ENCODE measurements around the gene OR10J5.
"Not testable (repeated sequence)": the region's sequence is repeated elsewhere in the genome, so short reads cannot be mapped to it uniquely, and the experiment has no call there.

Gene OR10J5

DNA sequence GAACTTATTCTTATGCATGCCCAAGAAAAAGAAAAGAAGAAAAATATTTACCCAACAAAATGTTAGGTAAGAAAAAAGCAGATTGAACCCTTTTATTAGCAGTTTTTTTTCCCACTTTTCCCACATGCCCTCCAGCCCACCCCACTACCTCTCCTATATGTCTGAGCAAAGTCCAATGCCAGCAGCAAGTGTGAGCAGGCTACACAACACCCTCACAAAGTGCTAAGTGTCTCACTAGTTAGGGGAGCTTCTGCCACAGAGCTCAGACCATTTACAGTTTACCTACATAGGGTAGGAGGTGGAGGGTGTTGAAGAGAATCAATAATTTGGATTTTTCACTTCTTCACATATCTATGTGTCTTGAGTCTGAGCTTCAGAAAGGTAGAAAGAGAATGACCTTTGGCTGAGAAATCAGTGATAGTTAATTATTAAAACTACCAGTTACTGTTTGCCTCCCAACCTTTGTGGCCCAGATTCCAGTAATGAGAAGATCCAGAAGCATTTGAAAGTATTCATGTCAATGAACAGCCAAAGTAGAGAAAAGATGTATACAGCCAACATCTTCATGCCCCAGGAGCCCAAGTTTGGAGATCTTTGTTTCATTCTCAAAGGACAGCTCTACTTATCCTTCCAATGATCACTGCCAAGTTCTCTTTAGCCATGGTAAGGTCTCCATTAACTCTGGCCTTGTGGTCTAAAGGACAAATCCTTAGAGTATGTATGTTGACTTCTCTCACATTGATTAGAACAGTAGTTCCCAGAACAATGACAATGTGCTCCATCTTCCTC is 26.2 kb downstream of the OR10J5 start:
- TF ChIP-seq, protein P1, sequence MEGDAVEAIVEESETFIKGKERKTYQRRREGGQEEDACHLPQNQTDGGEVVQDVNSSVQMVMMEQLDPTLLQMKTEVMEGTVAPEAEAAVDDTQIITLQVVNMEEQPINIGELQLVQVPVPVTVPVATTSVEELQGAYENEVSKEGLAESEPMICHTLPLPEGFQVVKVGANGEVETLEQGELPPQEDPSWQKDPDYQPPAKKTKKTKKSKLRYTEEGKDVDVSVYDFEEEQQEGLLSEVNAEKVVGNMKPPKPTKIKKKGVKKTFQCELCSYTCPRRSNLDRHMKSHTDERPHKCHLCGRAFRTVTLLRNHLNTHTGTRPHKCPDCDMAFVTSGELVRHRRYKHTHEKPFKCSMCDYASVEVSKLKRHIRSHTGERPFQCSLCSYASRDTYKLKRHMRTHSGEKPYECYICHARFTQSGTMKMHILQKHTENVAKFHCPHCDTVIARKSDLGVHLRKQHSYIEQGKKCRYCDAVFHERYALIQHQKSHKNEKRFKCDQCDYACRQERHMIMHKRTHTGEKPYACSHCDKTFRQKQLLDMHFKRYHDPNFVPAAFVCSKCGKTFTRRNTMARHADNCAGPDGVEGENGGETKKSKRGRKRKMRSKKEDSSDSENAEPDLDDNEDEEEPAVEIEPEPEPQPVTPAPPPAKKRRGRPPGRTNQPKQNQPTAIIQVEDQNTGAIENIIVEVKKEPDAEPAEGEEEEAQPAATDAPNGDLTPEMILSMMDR (IDR thresholded peaks at IDR 0.05), result no peak
- Histone ChIP-seq H3K27me3 (ENCODE audit: control insufficient read depth, insufficient read depth, low read length) (no peaks in the 10 kb centered on the region), H3K9me3 (ENCODE audit: control insufficient read depth, low read length) (no peaks in the 10 kb centered on the region), H3K4me3 (ENCODE audit: low read depth, low read length) (no peak overlapping the region), H3K27ac (no peak overlapping the region), H3K9ac (no peak overlapping the region), H3K4me1 (no peaks in the 10 kb centered on the region), H3K36me3 (ENCODE audit: control insufficient read depth, insufficient read depth, low read length) (peaks cover 2% of the 10 kb centered on the region), H3K79me2 (no peaks in the 10 kb centered on the region), H3K4me2 (ENCODE audit: low read length) (no peak overlapping the region), H2AFZ (no peak overlapping the region)

DNA sequence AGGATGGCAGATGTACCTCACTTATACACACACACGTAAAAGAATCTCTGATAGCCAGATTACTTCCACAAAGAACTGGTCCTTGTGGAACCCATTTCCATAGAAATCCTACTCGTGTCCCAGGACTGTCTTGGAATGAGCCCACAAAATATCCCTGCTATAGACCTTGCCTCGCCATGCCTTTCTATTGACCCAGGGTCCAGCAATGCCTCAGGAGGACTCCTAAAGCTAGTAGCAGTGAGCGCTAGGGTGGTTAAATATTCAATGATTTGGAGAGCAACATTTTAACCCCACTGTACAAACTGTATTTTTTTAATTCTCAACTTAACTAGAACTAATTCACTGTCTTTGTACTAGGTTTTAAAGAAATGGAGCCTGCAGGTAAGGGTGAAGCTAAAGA is 26.9 kb downstream of the OR10J5 start:
- no peaks in the 10 kb centered on the region for H3K27me3 ChIP-seq (ENCODE audit: control insufficient read depth, insufficient read depth, low read length)
- no peak overlapping the region for H3K27ac ChIP-seq
- H3K9ac ChIP-seq, result no peak overlapping the region
- no peak overlapping the region for H3K4me3 ChIP-seq (ENCODE audit: low read depth, low read length)
- H3K79me2 ChIP-seq, result no peaks in the 10 kb centered on the region
- H3K9me3 ChIP-seq (ENCODE audit: control insufficient read depth, low read length), result no peaks in the 10 kb centered on the region
- no peak overlapping the region for H3K4me2 ChIP-seq (ENCODE audit: low read length)
- TF ChIP-seq, protein P1 (IDR thresholded peaks at IDR 0.05), result no peak
- no peaks in the 10 kb centered on the region for H3K4me1 ChIP-seq
- no peak overlapping the region for H2AFZ ChIP-seq
- H3K36me3 ChIP-seq (ENCODE audit: control insufficient read depth, insufficient read depth, low read length), result peaks cover 2% of the 10 kb centered on the region

DNA sequence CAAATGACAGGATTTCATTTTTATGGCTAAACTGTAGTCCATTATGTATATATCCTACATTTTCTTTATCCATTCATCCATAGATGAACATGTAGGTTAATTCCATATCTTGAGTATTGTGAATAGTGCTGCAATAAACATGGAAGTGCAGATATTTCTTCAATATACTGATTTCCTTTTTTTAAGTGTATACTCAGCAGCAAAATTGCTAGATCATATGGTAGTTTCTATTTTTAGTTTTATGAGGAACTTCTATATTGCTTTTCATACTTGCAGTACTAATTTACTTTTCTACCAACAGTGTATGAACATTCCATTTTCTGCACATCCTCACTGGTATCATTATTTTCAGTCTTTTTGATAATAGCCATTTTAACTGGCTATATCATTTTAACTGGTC is 30.1 kb downstream of the OR10J5 start:
- Histone ChIP-seq H3K9me3 (ENCODE audit: control insufficient read depth, low read length) (no peaks in the 10 kb centered on the region), H3K4me3 (ENCODE audit: low read depth, low read length) (no peak overlapping the region), H3K27ac (no peak overlapping the region), H3K9ac (no peak overlapping the region), H3K4me2 (ENCODE audit: low read length) (no peak overlapping the region), H3K4me1 (no peaks in the 10 kb centered on the region), H3K79me2 (no peaks in the 10 kb centered on the region), H3K27me3 (ENCODE audit: control insufficient read depth, insufficient read depth, low read length) (no peaks in the 10 kb centered on the region), H2AFZ (no peak overlapping the region), H3K36me3 (ENCODE audit: control insufficient read depth, insufficient read depth, low read length) (peaks cover 2% of the 10 kb centered on the region)
- TF ChIP-seq, protein P1 (IDR thresholded peaks at IDR 0.05), result no peak

DNA sequence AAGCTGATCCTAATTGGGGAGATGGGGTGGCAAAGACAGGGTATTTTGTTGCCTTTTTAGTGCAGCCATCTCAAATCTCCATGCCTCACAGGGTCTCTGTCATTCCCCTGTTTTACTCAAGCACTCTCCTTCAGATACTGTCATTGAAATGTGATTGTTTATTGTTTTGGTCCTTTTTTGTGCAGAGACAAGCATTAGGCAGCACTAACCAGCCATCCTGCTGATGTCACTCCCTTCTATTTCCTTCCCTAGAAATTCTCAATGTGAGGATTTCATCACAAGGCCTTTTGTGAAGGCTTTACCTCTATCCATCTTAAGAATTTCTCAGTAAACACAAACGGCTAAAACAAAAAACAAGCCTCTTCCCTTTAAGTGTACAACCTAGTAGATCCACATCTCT is 34.7 kb downstream of the OR10J5 start:
- Histone ChIP-seq H3K27me3 (ENCODE audit: control insufficient read depth, insufficient read depth, low read length) (no peaks in the 10 kb centered on the region), H3K36me3 (ENCODE audit: control insufficient read depth, insufficient read depth, low read length) (peaks cover 2% of the 10 kb centered on the region), H3K4me2 (ENCODE audit: low read length) (no peak overlapping the region), H3K4me1 (no peaks in the 10 kb centered on the region), H3K4me3 (ENCODE audit: low read depth, low read length) (no peak overlapping the region), H3K9ac (no peak overlapping the region), H3K79me2 (no peaks in the 10 kb centered on the region), H3K27ac (no peak overlapping the region), H2AFZ (no peak overlapping the region), H3K9me3 (ENCODE audit: control insufficient read depth, low read length) (no peaks in the 10 kb centered on the region)
- TF ChIP-seq, protein P1 (IDR thresholded peaks at IDR 0.05), result no peak

DNA sequence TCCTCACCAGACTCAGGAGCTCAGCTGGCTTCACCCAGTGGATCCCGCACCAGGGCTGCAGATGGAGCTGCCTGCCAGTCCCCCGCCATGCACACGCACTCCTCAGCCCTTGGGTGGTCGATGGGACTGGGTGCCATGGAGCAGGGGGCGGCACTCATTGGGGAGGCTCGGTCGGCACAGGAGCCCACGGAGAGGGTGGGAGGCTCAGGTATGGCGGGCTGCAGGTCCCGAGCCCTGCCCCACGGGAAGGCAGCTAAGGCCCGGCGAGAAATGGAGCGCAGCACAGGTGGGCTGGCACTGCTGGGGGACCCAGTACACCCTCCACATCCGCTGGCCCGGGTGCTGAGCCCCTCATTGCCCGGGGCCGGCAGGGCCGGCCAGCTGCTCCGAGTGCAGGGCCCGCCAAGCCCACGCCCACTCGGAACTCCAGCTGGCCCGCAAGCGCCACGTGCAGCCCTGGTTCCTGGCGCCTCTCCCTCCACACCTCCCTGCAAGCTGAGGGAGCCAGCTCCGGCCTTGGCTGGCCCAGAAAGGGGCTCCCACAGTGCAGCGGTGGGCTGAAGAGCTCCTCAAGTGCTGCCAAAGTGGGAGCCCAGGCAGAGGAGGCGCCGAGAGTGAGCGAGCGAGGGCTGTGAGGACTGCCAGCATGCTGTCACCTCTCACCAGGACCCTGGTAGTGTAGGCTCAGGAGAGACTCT is 41.1 kb downstream of the OR10J5 start:
- not testable (repeated sequence) for H3K9ac ChIP-seq; H3K27me3 ChIP-seq (ENCODE audit: control insufficient read depth, insufficient read depth, low read length); H3K4me3 ChIP-seq (ENCODE audit: low read depth, low read length); H2AFZ ChIP-seq; H3K9me3 ChIP-seq (ENCODE audit: control insufficient read depth, low read length); H3K79me2 ChIP-seq; H3K36me3 ChIP-seq (ENCODE audit: control insufficient read depth, insufficient read depth, low read length); H3K4me1 ChIP-seq; H3K27ac ChIP-seq; H3K4me2 ChIP-seq (ENCODE audit: low read length)

All from parathyroid adenoma (tissue), 2 donors.